Skeletal muscle satellite cell (primary cell): ENCODE measurements around the gene DOCK7.

Experiments
- H3K27me3 ChIP-seq: 2 replicates; pipeline ENCODE4 v1.7.0; 2013; ENCODE audit warnings: low read length; ENCODE audit not compliant: control insufficient read depth, insufficient read depth
- H3K36me3 ChIP-seq: 2 replicates; pipeline ENCODE4 v1.7.0; 2013; ENCODE audit warnings: mild to moderate bottlenecking, control low read depth, low read length; ENCODE audit not compliant: insufficient read depth
- H3K4me1 ChIP-seq: 2 replicates; pipeline ENCODE4 v1.7.0; 2013; ENCODE audit warnings: low read length; ENCODE audit not compliant: control insufficient read depth, insufficient read depth
- H3K4me2 ChIP-seq: 2 replicates; pipeline ENCODE4 v1.7.0; 2013; ENCODE audit warnings: mild to moderate bottlenecking, low read length
- H3K4me3 ChIP-seq: 2 replicates; pipeline ENCODE4 v1.7.0; 2013; ENCODE audit warnings: low read length
- H3K9ac ChIP-seq: 2 replicates; pipeline ENCODE4 v1.7.0; 2013; ENCODE audit warnings: mild to moderate bottlenecking, low read depth, low read length, moderate library complexity
- H3K9me3 ChIP-seq: replicated peaks from 2 replicates; pipeline ENCODE4 v1.7.0; 2013; ENCODE audit warnings: mild to moderate bottlenecking, control low read depth, low read length

DOCK7 gene

DNA sequence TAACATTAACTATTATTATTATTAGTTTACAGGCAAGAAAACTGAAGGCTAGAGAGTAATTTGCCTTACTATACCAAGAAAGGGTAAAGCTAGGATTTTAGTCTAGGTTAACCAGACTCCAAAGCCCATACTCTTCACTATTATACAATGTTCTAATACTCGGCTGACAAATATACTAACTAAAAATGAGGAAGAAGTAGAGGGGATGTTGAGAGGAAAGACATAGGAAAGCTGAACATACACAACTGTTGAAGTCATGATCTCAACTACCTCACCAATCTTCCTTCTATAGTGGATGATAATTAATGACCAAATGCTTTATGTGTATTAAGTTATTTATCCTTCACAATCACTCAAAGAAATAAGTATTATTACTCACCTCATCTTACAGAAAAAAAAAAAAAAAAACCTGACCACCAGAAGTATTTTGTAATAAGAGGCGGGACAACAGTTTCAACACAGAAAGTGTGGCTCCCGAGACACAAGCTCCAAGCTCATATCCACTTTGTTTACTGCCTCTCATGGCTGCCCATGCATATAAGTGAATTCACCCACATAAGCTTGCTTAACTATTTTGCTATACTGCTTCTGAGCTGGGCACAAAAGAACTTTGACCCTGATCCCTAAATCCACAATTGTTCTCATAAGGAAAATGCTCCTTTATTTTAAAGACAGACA lies 173.3 kb downstream of the DOCK7 start:
- Histone ChIP-seq H3K4me3 (no peak overlapping the region), H3K9me3 (no peaks in the 10 kb centered on the region), H3K9ac (no peak overlapping the region), H3K36me3 (peaks cover 20% of the 10 kb centered on the region), H3K4me2 (no peak overlapping the region), H3K27me3 (no peaks in the 10 kb centered on the region), H3K4me1 (no peaks in the 10 kb centered on the region)

DNA sequence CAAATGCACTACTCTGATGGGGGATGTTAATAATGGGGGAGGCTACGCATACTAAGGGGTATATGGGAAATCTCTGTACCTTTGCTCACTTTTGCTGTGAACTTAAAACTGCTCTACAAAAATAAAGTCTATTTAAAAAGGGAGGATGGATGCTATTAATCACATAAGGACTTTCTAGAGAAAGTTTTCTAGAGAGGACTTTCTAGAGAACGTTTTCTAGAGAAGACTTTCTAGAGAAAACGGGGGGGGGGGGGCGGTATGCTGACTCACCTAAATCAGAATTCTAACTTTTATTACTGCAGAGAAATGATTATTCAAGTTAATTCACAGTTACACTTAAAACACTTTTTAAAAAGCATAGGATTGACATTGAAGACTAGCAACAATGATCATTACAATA lies 175.2 kb downstream of the DOCK7 start:
- H3K4me3 ChIP-seq = no peak overlapping the region
- H3K36me3 ChIP-seq = peaks cover 22% of the 10 kb centered on the region
- no peaks in the 10 kb centered on the region for H3K4me1 ChIP-seq
- no peak overlapping the region for H3K4me2 ChIP-seq
- H3K9me3 ChIP-seq = no peaks in the 10 kb centered on the region
- no peak overlapping the region for H3K9ac ChIP-seq
- no peaks in the 10 kb centered on the region for H3K27me3 ChIP-seq

DNA sequence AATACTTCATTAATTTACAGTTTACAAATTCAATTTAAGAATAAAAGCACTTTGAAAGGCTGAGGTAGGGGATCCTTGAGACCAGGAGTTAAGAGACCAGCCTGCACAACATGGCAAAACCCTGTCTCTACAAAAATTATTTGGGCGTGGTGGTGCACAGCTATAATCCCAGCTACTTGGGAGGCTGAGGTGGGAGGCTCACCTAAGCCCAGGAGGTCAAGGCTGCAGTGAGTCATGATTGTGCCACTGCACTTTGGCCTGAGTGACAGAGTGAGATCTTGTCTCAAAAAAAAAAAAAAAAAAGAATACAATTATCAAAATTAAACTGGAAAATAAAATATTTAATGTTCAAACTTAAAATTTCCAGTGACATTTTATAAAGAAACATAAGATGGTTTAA lies 179.2 kb downstream of the DOCK7 start:
- Histone ChIP-seq H3K36me3 (peaks cover 40% of the 10 kb centered on the region), H3K4me3 (no peak overlapping the region), H3K27me3 (no peaks in the 10 kb centered on the region), H3K4me1 (no peaks in the 10 kb centered on the region), H3K9ac (no peak overlapping the region), H3K4me2 (no peak overlapping the region), H3K9me3 (no peaks in the 10 kb centered on the region)

DNA sequence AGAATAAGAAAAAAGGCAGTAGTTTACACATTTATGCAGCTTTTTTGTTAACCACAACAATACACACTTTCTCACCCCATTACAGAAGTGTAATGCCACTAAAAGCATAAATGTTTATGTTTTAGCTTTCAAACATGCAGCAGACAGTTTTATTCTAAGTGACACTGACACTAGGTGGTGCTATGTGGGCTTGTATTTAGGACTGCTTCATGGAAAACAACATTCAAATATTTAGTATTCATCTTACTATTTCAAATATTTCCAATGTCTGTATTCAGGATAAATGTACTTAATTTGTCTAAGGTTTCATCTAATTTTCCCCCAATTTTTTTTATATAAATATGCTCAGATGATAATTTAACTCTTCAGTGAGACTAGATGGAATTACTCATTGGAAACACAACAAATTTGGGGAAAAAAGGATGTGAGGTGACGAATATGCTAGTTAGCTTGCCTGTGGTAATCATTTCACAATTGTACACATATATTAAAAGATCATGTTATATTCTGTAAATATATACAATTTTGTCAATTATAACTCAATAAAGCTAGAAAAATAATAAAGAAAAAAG lies 179.9 kb downstream of the DOCK7 start:
- Histone ChIP-seq H3K36me3 (peaks cover 35% of the 10 kb centered on the region), H3K4me3 (no peak overlapping the region), H3K9ac (no peak overlapping the region), H3K4me2 (no peak overlapping the region), H3K27me3 (no peaks in the 10 kb centered on the region), H3K9me3 (no peaks in the 10 kb centered on the region), H3K4me1 (no peaks in the 10 kb centered on the region)

GRCh38 chr1:62500210-62500609 lies 188.0 kb downstream of the DOCK7 start:
- Histone ChIP-seq H3K4me1 (no peaks in the 10 kb centered on the region), H3K9me3 (no peaks in the 10 kb centered on the region), H3K36me3 (peaks cover 14% of the 10 kb centered on the region), H3K27me3 (no peaks in the 10 kb centered on the region), H3K4me3 (no peak overlapping the region), H3K9ac (no peak overlapping the region), H3K4me2 (no peak overlapping the region)

DNA sequence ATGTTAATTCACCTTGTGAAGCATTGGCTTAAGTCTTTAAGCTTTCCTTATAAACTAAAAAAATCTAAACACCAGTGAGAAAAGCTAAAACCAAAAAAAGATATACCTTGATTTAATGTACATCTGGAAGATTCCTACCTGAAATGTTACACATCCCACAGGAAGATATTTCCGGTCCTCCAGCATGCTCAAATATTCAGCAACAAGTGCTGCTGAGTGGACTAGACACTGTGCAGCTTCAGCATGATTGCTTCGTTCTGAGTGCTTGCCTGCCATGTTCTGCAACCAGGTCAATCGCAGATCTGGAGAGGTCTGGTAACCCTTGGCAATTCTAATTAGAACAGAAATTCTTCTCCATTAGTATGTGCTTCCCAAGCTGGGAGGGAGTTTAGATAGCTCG lies 194.0 kb downstream of the DOCK7 start:
- Histone ChIP-seq H3K4me2 (no peak overlapping the region), H3K4me1 (peaks cover 10% of the 10 kb centered on the region), H3K27me3 (no peaks in the 10 kb centered on the region), H3K36me3 (peaks cover 19% of the 10 kb centered on the region), H3K9ac (no peak overlapping the region), H3K4me3 (no peak overlapping the region), H3K9me3 (no peaks in the 10 kb centered on the region)

GRCh38 chr1:62493656-62494055 lies 194.5 kb downstream of the DOCK7 start:
- H3K9ac ChIP-seq = no peak overlapping the region
- peaks cover 10% of the 10 kb centered on the region for H3K4me1 ChIP-seq
- no peaks in the 10 kb centered on the region for H3K9me3 ChIP-seq
- no peaks in the 10 kb centered on the region for H3K27me3 ChIP-seq
- H3K4me2 ChIP-seq = no peak overlapping the region
- no peak overlapping the region for H3K4me3 ChIP-seq
- H3K36me3 ChIP-seq = peaks cover 19% of the 10 kb centered on the region

DNA sequence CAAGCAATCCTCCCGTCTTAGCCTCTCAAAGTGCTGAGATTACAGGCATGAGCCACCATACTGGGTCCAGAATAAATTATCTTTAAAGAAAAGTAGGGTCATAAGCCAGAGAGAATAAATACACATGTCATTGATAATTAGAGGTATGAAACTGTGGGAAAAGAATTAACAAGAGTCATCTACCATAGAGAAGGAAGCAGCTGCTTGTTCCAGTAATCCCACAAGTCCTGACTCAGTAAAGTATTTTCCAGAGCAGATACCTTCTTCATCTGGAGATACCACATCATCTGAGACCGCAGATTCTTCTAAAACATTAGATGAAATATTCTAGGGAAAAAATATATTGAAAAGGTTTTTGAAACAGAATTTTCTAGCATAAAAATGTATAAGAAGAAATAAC lies 195.7 kb downstream of the DOCK7 start:
- no peak overlapping the region for H3K9ac ChIP-seq
- H3K27me3 ChIP-seq = no peaks in the 10 kb centered on the region
- no peak overlapping the region for H3K4me2 ChIP-seq
- peaks cover 22% of the 10 kb centered on the region for H3K36me3 ChIP-seq
- H3K9me3 ChIP-seq = no peaks in the 10 kb centered on the region
- no peak overlapping the region for H3K4me3 ChIP-seq
- peaks cover 10% of the 10 kb centered on the region for H3K4me1 ChIP-seq

DNA sequence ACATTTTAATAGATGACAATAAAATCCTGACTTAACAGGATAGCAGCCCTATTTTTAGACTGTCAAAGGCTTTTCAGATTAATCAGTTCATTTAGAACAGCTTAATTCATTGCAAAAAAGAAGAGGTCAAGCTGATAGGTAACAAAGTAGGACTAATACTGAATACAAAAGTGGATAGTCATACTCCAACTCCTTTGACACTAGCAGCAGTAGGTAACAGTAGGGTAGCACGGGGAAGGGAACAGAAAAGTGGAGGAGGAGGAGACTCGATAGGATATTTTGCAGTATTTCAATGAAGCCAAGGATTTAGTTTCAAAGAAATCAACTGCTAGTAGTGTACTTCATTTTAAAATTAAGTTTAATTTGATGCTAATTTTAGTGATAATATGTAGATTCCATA lies 200.2 kb downstream of the DOCK7 start:
- peaks cover 18% of the 10 kb centered on the region for H3K36me3 ChIP-seq
- H3K4me3 ChIP-seq = no peak overlapping the region
- no peaks in the 10 kb centered on the region for H3K9me3 ChIP-seq
- no peaks in the 10 kb centered on the region for H3K27me3 ChIP-seq
- H3K4me2 ChIP-seq = no peak overlapping the region
- no peaks in the 10 kb centered on the region for H3K4me1 ChIP-seq
- H3K9ac ChIP-seq = no peak overlapping the region

DNA sequence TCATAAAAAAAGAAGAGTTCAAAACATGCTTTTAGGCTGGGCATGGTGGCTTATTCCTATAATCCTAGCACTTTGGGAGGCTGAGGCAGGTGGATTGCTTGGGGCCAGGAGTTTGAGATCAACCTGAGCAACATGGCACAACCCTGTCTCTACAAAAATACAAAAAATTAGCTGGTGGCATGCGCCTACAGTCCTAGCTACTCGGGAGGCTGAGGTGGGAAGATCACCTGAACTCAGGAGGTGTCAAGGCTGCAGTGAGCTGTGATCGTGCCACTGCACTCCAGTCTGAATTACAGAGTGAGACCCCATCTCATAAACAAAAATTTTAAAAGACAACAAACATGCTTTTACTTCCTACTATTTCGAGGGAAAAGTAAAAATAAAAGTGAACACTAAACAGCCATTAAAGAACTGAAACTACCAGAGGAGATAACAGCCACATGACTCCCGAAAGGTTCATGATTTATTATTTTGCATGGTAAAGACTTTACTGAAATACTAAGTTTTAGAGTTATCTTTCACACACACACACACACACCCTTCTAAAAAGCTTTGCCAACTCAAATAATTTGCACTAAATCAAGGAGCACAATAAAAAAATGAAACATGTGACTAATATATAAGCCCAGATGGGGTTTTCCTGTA lies 203.2 kb downstream of the DOCK7 start:
- no peaks in the 10 kb centered on the region for H3K27me3 ChIP-seq
- H3K9ac ChIP-seq = no peak overlapping the region
- H3K4me3 ChIP-seq = no peak overlapping the region
- H3K36me3 ChIP-seq = peaks cover 7% of the 10 kb centered on the region
- no peak overlapping the region for H3K4me2 ChIP-seq
- no peaks in the 10 kb centered on the region for H3K4me1 ChIP-seq
- no peaks in the 10 kb centered on the region for H3K9me3 ChIP-seq

- Histone ChIP-seq H3K9ac (no peak overlapping the region), H3K27me3 (no peaks in the 10 kb centered on the region), H3K36me3 (peaks cover 3% of the 10 kb centered on the region), H3K9me3 (no peaks in the 10 kb centered on the region), H3K4me2 (no peak overlapping the region), H3K4me3 (no peak overlapping the region), H3K4me1 (no peaks in the 10 kb centered on the region)
Observed at GRCh38 chr1:62481681-62482080, 206.5 kb downstream of the DOCK7 start.
